GM04503 (cell line): ENCODE measurements around the gene ZC3H8.
"Not testable (repeated sequence)": the region's sequence is repeated elsewhere in the genome, so short reads cannot be mapped to it uniquely, and the experiment has no call there.

Experiments
- DNase-seq: peaks from one replicate; pipeline ENCODE4 v3.0.0-alpha.2; 2012; ENCODE audit warnings: low read depth

Gene ZC3H8

DNA sequence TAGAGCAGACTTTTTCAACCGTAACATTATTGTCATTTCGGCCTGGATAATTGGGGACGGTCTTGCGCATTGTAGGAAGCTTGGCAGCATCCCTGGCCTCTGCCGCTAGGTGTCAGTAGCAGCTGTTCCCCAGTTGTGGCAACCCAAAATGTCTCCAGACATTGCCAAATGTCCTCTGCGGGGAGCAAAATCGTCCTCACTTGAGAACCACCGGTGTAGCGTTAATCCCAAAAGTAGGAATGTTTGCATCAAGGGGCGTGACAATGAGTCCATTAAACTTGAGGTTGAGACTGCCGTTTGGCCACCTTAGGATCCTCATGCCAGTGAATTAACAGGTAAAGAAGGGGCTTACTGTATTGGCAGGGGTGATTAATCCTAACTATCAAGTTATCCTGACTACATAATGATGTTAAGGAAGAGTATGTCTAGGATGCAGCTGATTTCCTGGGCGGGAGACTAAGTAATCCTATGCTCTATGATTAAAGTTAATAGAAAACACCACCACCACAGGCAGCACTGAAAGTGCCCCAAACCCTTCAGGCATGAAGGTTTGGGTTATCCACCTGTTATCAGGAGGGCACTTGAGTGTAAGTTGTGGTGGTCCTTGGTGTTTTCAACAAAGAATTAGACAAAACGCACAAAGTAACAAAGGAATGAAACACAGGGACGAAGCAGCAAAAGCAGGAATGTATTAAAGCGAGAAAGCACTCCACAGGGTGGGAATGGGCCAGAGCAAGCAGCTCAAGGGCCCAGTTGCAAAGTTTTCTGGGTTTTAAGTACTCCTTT lies 4.9 kb upstream of the ZC3H8 start:
- DNase-seq: no peak

- no peak for DNase-seq
These were observed 2.7 kb upstream of the ZC3H8 start for GRCh38 chr2:112257575-112257974.

- no peak for DNase-seq
These were observed 1.8 kb upstream of the ZC3H8 start for GRCh38 chr2:112256654-112257053.

- no peak for DNase-seq
These were observed 1.0 kb upstream of the ZC3H8 start for GRCh38 chr2:112255875-112256274.

DNA sequence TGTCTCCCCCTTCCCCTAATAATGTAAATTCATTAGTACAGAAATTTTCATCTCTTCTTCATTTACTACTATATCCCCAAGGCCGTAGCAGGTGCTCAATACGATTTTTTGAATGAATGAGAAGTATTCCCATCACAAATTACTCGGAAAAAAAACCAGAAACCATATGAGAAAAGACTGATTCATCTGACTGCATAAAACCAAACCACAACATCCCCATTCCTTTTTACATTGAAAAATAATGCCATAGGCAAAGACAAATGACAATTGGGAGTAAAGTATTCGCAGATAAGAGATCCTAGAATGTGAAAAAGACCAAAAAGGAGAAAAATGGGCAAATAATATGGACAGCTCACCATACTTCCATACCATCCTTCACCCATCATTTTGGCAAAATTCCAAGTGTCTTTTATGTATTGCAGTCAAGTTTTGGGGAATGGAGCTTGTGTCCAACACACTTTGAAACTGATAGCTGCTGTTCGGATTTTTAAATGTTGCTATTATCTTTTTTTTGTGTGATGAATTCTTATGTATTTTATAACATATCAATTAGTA lies 1.5 kb downstream of the ZC3H8 start:
- DNase-seq: no peak

DNA sequence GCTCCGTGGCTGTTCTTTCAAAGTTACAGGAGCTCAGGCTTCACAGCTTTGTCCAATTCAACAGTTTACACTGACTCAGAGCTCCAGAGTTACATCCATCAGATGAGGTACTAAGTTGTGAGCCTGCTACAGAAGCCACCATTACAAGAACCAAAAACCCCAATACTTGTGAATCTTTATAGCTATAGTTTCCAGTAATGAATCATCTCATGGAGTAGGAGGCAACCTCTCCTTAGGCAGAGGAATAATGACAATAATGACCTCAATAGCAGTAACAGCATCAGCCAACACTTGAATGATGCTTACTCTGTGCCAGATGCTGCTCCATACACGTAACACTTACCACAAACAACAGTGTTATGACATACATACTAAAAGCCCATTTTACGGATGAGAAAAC lies 3.6 kb downstream of the ZC3H8 start:
- DNase-seq: no peak

GRCh38 chr2:112244854-112245253 lies 10.0 kb downstream of the ZC3H8 start:
- DNase-seq: no peak

DNA sequence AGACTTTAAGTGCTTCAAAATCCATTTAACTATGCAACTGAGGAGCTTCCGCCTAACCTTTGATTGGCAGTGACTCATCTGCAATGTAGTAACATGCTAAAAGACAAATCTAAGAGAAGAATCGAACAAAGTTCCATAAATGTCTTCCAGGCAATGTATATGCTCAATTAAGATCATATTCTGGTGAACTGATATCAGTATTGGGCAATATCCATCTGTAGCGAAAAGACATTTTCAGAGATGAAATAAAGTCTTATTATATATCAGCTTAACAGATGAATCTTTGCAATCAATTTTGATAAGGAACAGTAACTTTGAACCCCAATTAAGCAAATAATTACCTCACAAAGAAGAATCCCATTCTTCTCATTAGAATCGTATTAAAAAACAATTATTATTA lies 11.6 kb downstream of the ZC3H8 start:
- no peak for DNase-seq

GRCh38 chr2:112242384-112242783 lies 12.5 kb downstream of the ZC3H8 start:
- DNase-seq: no peak

DNA sequence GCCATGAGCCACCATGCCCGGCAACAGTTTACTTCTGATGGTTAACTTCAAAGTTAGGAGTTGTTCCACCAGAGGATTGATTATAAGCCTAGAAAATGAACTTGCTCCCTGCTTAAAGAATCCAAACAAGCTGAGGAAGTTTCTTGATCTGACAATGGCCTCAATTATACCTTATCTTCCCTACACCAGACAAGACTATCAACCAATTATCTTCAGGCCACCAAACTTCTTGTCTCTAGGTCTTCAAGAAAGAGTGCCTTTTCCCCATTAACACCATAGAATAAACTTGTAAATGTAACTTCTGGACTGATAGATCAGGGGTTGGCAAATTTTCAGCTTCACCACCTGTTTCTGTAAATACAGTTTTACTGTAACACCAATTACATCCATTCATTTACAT lies 15.0 kb downstream of the ZC3H8 start:
- no peak for DNase-seq

- no peak for DNase-seq
These were observed 24.5 kb downstream of the ZC3H8 start for GRCh38 chr2:112230371-112230770.

GRCh38 chr2:112229348-112229747 lies 25.5 kb downstream of the ZC3H8 start:
- DNase-seq: no peak

DNA sequence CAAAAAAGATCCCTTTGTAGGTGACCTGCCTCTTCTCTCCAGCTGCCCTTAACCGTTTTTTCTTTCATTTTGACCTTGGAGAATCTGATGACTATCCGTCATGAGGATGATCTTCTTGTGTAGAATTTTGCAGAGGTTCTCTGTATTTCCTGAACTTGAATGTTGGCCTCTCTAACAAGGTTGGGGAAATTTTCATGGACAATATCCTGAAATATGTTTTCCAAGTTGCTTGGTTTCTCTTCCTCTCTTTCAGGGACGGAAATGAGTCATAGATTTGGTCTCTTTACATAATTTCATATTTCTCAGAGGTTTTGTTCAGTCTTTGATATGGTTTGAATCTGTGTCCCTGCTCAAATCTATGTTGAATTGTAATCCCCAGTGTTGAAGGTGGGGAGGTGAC lies 34.0 kb downstream of the ZC3H8 start:
- no peak for DNase-seq

DNA sequence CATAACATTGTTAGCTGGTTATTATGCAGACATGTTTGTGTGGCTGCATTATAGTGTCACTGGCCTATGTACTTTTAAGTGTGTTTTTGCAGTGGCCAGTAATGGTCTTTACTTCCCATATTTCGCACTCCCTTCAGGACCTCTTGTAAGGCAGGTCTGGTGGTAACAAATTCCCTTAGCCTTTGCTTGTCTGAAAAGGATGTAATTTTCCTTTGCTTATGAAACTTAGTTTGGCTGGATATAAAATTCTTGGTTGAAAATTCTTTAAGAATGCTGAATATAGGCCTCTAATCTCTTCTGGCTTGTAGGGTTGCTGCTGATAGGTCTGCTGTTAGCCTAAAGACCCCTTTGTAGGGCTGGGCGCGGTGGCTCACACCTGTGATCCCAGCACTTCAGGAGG lies 34.7 kb downstream of the ZC3H8 start:
- no peak for DNase-seq

DNA sequence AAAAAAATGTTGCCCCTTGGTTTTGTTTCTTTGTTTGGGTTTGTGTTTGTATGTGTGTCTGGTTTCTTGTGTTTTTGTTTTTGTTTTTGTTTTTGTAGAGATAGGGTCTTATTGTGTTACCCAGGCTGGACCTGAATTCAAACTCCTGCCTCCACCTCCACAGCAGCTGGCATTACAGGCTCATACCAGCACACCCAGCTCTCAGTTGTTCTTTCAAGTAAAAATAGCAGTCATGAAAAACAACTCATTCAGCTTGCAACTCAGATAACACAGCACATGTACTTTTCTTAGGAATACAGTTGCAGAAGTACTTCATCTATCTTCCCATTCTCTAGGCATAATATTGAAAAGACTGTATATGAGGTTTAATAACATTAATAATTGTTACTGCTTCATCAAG lies 37.0 kb downstream of the ZC3H8 start:
- DNase-seq: no peak

GRCh38 chr2:112216167-112216566 lies 38.7 kb downstream of the ZC3H8 start:
- no peak for DNase-seq

GRCh38 chr2:112207905-112208304 lies 46.9 kb downstream of the ZC3H8 start:
- not testable (repeated sequence) for DNase-seq

GRCh38 chr2:112204411-112204810 lies 50.4 kb downstream of the ZC3H8 start:
- DNase-seq: no peak

DNA sequence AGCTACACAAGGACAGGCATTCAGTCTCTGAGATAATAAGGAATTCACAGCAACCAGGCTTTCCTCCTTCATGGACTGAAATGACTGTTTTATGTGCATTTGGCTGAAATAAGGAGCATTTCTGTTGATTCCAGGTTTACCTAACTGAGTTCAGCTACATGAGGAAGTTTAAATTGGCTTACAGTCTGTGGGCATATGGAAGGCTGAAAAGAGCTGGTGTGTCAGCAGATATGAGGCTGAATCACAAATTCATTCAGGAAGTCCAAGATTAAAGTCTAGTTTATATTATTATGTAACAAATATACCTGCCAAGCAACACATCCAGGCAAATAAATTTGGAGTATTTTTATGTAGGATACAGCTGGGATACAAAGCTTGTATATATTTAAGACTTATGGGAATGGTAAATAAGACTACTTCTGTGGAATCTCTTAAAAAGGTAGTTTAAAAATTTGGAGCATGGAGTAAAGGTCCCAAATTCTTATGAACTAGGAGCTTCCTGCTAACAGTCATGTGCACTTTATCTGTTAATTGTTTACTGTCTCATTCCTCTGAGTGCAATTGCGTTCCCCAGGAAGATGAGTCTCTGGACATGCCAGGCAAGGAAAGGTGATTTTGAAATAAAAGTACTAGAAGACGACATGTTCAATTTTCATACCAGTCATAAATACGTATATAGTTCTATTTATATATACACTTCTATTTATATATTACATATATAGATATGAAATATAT lies 53.0 kb downstream of the ZC3H8 start:
- no peak for DNase-seq

DNA sequence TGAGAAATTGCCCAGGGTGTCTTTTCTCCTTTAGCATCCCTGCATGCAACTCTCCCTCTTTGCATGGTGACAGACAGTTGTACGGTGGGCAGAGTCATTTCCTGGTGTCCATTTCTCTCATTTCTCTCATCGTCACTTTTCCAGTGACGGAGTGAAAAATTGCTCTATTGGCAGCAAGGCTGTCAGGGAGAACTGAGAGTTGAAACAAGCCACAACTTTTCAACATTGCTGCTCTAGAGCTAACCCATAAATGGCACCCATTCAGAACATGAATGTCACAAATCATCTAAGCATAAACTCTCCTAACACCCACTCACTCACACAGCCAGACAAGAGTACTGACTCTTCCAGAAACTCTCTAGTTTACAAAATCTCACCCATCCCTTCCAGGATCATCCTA lies 55.7 kb downstream of the ZC3H8 start:
- DNase-seq: no peak

DNA sequence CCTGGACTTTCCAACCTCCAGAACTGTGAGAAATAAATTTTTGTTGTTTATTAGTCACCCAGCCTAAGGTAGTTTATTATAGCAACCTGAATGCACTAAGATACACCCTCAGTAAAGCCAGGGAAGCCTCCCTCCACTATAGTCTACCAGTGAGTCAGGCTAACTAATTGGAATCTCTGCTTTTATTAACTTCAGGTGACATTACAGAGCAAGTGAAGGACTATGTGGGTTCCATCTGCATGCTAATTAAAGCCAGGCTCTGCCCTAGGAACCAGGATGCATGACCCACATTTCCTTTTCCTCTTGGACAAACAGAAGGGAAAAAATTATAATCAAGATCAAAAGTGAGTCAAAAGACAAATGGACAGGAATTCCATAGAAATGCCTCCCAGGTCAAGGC lies 56.1 kb downstream of the ZC3H8 start:
- peak; percentile 18 for DNase-seq

DNA sequence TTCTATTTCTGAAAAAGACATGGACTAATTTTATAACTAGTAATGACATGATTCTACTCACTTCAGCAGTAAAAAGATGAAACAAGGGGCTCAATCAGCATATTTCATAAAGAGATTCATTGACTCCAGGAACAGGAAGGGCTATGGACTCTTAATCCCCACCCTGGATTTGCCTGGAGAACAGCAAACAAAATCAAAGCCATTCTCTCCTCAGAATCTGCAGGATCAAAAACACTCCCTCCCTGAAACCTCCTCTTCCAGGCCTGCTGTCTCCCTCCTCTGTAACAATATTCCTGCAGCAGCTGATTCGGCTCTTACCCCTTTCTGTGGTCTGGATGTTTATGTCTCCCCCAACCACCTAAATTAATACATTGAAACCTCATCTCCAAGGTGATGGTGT lies 57.0 kb downstream of the ZC3H8 start:
- no peak for DNase-seq

- DNase-seq: no peak
These were observed 58.9 kb downstream of the ZC3H8 start for GRCh38 chr2:112195950-112196349.
